Measurements from ENCODE around the gene CADM4. TPM values are rescaled to one million over a fixed set of nuclear protein-coding genes. Genes with fewer than 3 reads are reported as not detected.
"Not testable (repeated sequence)": the region's sequence is repeated elsewhere in the genome, so short reads cannot be mapped to it uniquely, and the experiment has no call there.

Gene CADM4
- total RNA-seq, 1 donor from 2014 or later, result 7.7 TPM

GRCh38 chr19:43591904-43592772, 47.5 kb downstream of the CADM4 start:
- no peaks in the 10 kb centered on the region for H3K9me3 Mint-ChIP-seq

GRCh38 chr19:43589678-43590077, 50.0 kb downstream of the CADM4 start:
- no peaks in the 10 kb centered on the region for H3K27me3 ChIP-seq
- H3K4me3 ChIP-seq, result no peak overlapping the region
- no peak overlapping the region for H3K27ac ChIP-seq
- H4K20me1 ChIP-seq (ENCODE audit: low read depth), result peaks cover 21% of the 10 kb centered on the region
- peaks cover 3% of the 10 kb centered on the region for H3F3A ChIP-seq (ENCODE audit: low read depth)
- no peak for TF ChIP-seq EZH2 (IDR thresholded peaks at IDR 0.05)
- TF ChIP-seq CTCF (IDR thresholded peaks at IDR 0.05), result no peak
- TF ChIP-seq EZH2phosphoT487 (IDR thresholded peaks at IDR 0.05), result no peak
- peaks cover 10% of the 10 kb centered on the region for H3K27me3 Mint-ChIP-seq (ENCODE audit: insufficient read depth, low read depth)
- no peaks in the 10 kb centered on the region for H3K36me3 ChIP-seq
- no peak for DNase-seq (ENCODE audit: low spot score)
- peaks cover 25% of the 10 kb centered on the region for H3K36me3 Mint-ChIP-seq
- H2AFZ ChIP-seq (replicated peaks), result no peak overlapping the region
- H3K4me1 ChIP-seq, result no peaks in the 10 kb centered on the region
- no peak overlapping the region for H3K9ac ChIP-seq
- H3K79me2 ChIP-seq (ENCODE audit: low read depth), result peaks cover 15% of the 10 kb centered on the region
- no peaks in the 10 kb centered on the region for H3K9me3 Mint-ChIP-seq
- no peaks in the 10 kb centered on the region for H3K9me3 ChIP-seq (ENCODE audit: low read depth)
- peaks cover 8% of the 10 kb centered on the region for H3K4me1 Mint-ChIP-seq
- H3K4me3 Mint-ChIP-seq, result no peak overlapping the region
- no peak overlapping the region for H3K4me2 ChIP-seq
- H3K27ac Mint-ChIP-seq, result no peak overlapping the region

More at GRCh38 chr19:43591904-43592772, 47.5 kb downstream of the CADM4 start:
- Histone ChIP-seq H3K27ac (no peak overlapping the region), H3K4me2 (no peak overlapping the region), H3K9me3 (ENCODE audit: low read depth) (no peaks in the 10 kb centered on the region), H3K79me2 (ENCODE audit: low read depth) (peaks cover 29% of the 10 kb centered on the region), H3K27me3 (no peaks in the 10 kb centered on the region), H3K9ac (no peak overlapping the region), H3K4me3 (no peak overlapping the region), H3K36me3 (no peaks in the 10 kb centered on the region), H2AFZ (replicated peaks) (no peak overlapping the region), H3K4me1 (no peaks in the 10 kb centered on the region), H3F3A (ENCODE audit: low read depth) (peaks cover 10% of the 10 kb centered on the region), H4K20me1 (ENCODE audit: low read depth) (peaks cover 21% of the 10 kb centered on the region)
- peaks cover 14% of the 10 kb centered on the region for H3K27me3 Mint-ChIP-seq (ENCODE audit: insufficient read depth, low read depth)
- H3K27ac Mint-ChIP-seq, result no peak overlapping the region
- H3K4me1 Mint-ChIP-seq, result peaks cover 14% of the 10 kb centered on the region
- no peak overlapping the region for H3K4me3 Mint-ChIP-seq
- DNase-seq (ENCODE audit: low spot score), result no peak
- TF ChIP-seq CTCF (IDR thresholded peaks at IDR 0.05), result no peak
- no peak for TF ChIP-seq EZH2phosphoT487 (IDR thresholded peaks at IDR 0.05)
- no peak for TF ChIP-seq EZH2 (IDR thresholded peaks at IDR 0.05)
- H3K36me3 Mint-ChIP-seq, result peaks cover 12% of the 10 kb centered on the region

- peaks cover 11% of the 10 kb centered on the region for H3K79me2 ChIP-seq (ENCODE audit: low read depth)
- Mint-ChIP-seq H3K9me3 (no peaks in the 10 kb centered on the region), H3K27ac (no peak overlapping the region), H3K4me3 (no peak overlapping the region), H3K27me3 (ENCODE audit: insufficient read depth, low read depth) (peaks cover 11% of the 10 kb centered on the region), H3K36me3 (peaks cover 25% of the 10 kb centered on the region), H3K4me1 (peaks cover 8% of the 10 kb centered on the region)
- H3K9ac ChIP-seq, result no peak overlapping the region
- no peaks in the 10 kb centered on the region for H3K36me3 ChIP-seq
- DNase-seq (ENCODE audit: low spot score), result no peak
- peaks cover 7% of the 10 kb centered on the region for H3F3A ChIP-seq (ENCODE audit: low read depth)
- H3K27me3 ChIP-seq, result no peaks in the 10 kb centered on the region
- H3K4me2 ChIP-seq, result no peak overlapping the region
- no peak overlapping the region for H2AFZ ChIP-seq (replicated peaks)
- peaks cover 17% of the 10 kb centered on the region for H4K20me1 ChIP-seq (ENCODE audit: low read depth)
- H3K4me1 ChIP-seq, result no peaks in the 10 kb centered on the region
- H3K4me3 ChIP-seq, result no peak overlapping the region
- no peaks in the 10 kb centered on the region for H3K9me3 ChIP-seq (ENCODE audit: low read depth)
- H3K27ac ChIP-seq, result no peak overlapping the region
- no peak for TF ChIP-seq CTCF (IDR thresholded peaks at IDR 0.05)
- TF ChIP-seq EZH2phosphoT487 (IDR thresholded peaks at IDR 0.05), result no peak
- TF ChIP-seq EZH2 (IDR thresholded peaks at IDR 0.05), result no peak
Measured at GRCh38 chr19:43589277-43589676, 50.4 kb downstream of the CADM4 start.

GRCh38 chr19:43587029-43587428, 52.6 kb downstream of the CADM4 start:
- H3K9me3 Mint-ChIP-seq; H3K4me3 ChIP-seq; H3K27ac Mint-ChIP-seq; H3K4me1 ChIP-seq; H3K79me2 ChIP-seq (ENCODE audit: low read depth); H3K4me3 Mint-ChIP-seq; H3K36me3 ChIP-seq; H3K9me3 ChIP-seq (ENCODE audit: low read depth); H3K4me2 ChIP-seq; H4K20me1 ChIP-seq (ENCODE audit: low read depth); H3K4me1 Mint-ChIP-seq; DNase-seq (ENCODE audit: low spot score); H2AFZ ChIP-seq (replicated peaks); H3K27ac ChIP-seq; H3K27me3 Mint-ChIP-seq (ENCODE audit: insufficient read depth, low read depth); H3K9ac ChIP-seq; H3K27me3 ChIP-seq: not testable (repeated sequence)
- peaks cover 11% of the 10 kb centered on the region for H3F3A ChIP-seq (ENCODE audit: low read depth)
- peaks cover 16% of the 10 kb centered on the region for H3K36me3 Mint-ChIP-seq

Data from neural progenitor cell (in vitro differentiated cells).